Peyer's patch (tissue), 4 donors: ENCODE results near the gene CD81. TPM values are rescaled to one million over a fixed set of nuclear protein-coding genes. Genes with fewer than 3 reads are reported as not detected.

Source experiments
- DNase-seq, 3 donors: peaks; one replicate each; pipeline ENCODE4 v3.0.0-alpha.2; 2017 to 2019
- H3K27ac ChIP-seq, 4 donors: fragments of 200-600 bp; sonication (generic); one replicate each; pipeline ENCODE4 v1.5.1; 2016 to 2019
- H3K27me3 ChIP-seq, 2 donors: fragments of 200-600 bp; sonication (generic); one replicate each; pipeline ENCODE4 v1.5.1; 2019
- H3K36me3 ChIP-seq, 3 donors: fragments of 200-600 bp; sonication (generic); one replicate each; pipeline ENCODE4 v1.5.1; 2016 to 2019
- H3K4me1 ChIP-seq, 4 donors: fragments of 200-600 bp; sonication (generic); one replicate each; pipeline ENCODE4 v1.5.1; 2016 to 2019
- H3K4me3 ChIP-seq, 4 donors: fragments of 200-600 bp; sonication (generic); 1 replicate in 3 of 4; 2 replicates in 1 of 4; pipeline ENCODE4 v1.5.1; 2016 to 2019; ENCODE audit warnings: mild to moderate bottlenecking in 1 of 4
- H3K9me3 ChIP-seq, 4 donors: fragments of 200-600 bp; sonication (generic); one replicate each; pipeline ENCODE4 v1.5.1; 2016 to 2019; ENCODE audit warnings: mild to moderate bottlenecking in 1 of 4
- CTCF ChIP-seq, 6 experiments: fragments of 450-650 bp in 4 of 6; fragments of 200-600 bp in 2 of 6; sonication (generic) in 1 of 6; IDR thresholded peaks; one replicate each; pipeline ENCODE4 v1.5.1; 2017 to 2019; ENCODE audit warnings: antibody characterized with exemption in 6 of 6, mild to moderate bottlenecking in 3 of 6, moderate library complexity in 1 of 6
- POLR2A ChIP-seq, 2 donors: fragments of 450-650 bp; IDR thresholded peaks; one replicate each; pipeline ENCODE4 v1.5.1; 2017; ENCODE audit warnings: antibody characterized with exemption in 2 of 2, mild to moderate bottlenecking in 2 of 2, moderate library complexity in 2 of 2
- total RNA-seq, 4 donors: library from RNA; depleted of rRNA; stranded (reverse); fragments of >200 nt; gene quantifications; one replicate each; pipeline ENCODE4 v1.1.0, GENCODE V29; 2016

Gene CD81
- total RNA-seq, 4 donors from 2014 or later, result 49.2 to 124 (median 100) TPM

GRCh38 chr11:2412323-2412722, 35.2 kb downstream of the CD81 start:
- Histone ChIP-seq H3K27me3 (no peaks in the 10 kb centered on the region), H3K27ac (no peak overlapping the region), H3K9me3 (no peaks in the 10 kb centered on the region), H3K4me1 (no peaks in the 10 kb centered on the region), H3K36me3 (no peaks in the 10 kb centered on the region), H3K4me3 (no peak overlapping the region)
- no peak for DNase-seq
- TF ChIP-seq POLR2A (IDR thresholded peaks at IDR 0.05), result no peak
- TF ChIP-seq CTCF (IDR thresholded peaks at IDR 0.05), result no peak

DNA sequence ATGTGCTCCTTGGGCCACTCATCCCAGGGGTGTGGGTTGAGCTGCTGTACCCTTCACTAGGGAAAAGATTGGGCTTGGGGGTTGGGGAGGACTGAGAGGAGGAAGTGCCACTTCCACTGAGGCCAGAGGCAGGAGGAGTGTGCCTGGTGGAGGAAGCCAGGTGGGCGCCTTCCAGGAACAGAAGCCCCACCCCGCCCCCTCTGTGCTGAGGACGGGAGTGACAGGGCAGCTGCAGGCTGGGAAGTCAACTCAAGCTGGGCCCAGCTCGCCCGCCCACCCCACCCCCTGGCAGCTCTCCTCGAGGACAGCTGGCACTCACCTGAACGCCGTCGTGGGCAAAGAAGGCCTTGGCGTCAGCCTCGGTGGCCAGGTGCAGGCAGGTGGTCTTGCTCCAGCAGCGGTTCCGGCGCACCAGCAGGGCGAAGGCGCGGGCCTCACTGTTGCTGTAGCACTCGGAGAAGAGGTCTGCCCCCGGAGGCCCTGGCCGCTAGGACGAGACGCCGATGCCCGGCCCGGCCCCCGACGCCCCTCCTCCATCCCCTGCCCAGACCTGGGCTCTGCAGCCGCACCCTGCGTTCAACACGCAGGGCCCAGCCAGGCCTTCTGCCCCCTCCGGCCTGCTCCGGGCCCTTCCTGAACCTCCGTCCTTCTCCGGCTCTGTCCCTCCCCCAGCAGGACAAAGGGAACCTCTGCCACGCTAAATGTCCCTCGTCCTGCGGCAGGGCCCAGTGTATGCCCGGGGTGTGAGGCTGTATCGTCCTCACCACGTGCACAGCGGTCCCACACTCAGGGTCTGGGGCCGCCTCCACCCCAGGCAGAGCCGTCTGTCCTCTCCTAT, 36.9 kb downstream of the CD81 start:
- Histone ChIP-seq H3K4me3 (no peak overlapping the region), H3K27ac (no peak overlapping the region), H3K27me3 (no peaks in the 10 kb centered on the region), H3K36me3 (no peaks in the 10 kb centered on the region), H3K4me1 (no peaks in the 10 kb centered on the region), H3K9me3 (no peaks in the 10 kb centered on the region)
- no peak for DNase-seq
- TF ChIP-seq POLR2A (IDR thresholded peaks at IDR 0.05) (no peak), CTCF (IDR thresholded peaks at IDR 0.05) (no peak)

DNA sequence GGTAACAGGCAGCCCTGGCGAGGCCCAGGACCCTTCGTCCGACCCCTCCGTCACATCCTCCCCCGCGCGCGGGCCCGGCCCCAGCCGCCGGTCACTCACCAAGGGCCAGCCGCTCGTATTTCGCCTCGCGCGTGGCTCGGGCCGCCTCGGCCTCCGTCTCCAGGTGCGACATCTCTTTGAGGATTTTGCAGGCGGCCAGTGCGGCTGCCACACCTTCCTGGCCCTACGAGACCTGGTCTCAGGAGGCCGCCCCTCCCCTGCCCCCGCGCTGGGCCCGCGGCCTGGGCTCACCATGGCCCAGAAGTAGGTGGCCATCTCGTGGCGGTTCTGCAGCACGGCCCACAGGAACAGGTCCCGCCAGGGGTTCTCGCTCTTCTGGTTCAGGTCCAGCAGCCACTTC, 37.5 kb downstream of the CD81 start:
- H3K4me1 ChIP-seq, result no peaks in the 10 kb centered on the region
- H3K36me3 ChIP-seq, result no peaks in the 10 kb centered on the region
- H3K27ac ChIP-seq, result no peak overlapping the region
- H3K4me3 ChIP-seq, result no peak overlapping the region
- TF ChIP-seq POLR2A (IDR thresholded peaks at IDR 0.05) (no peak), CTCF (IDR thresholded peaks at IDR 0.05) (no peak)
- DNase-seq, result no peak
- no peaks in the 10 kb centered on the region for H3K9me3 ChIP-seq
- H3K27me3 ChIP-seq, result no peaks in the 10 kb centered on the region

DNA sequence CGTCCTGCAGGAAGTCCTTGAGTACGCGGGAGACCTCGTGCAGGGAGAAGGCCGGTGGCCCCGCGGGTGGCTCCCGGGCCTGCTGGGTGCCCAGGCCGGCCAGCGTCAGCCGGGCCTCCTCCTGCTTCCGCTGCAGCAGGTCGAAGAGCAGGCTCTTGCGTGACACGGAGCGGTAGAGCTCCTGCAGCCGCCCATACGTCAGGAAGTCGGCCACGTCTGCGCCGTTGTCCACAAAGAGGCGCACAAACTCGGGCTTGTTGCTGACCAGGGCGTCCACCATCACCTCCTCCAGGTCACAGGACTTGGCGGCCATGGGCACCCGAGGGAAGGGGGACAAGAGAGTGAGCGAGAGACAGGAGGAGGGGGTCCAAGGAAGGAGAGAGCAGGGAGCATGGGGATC, 38.1 kb downstream of the CD81 start:
- Histone ChIP-seq H3K9me3 (no peaks in the 10 kb centered on the region), H3K36me3 (no peaks in the 10 kb centered on the region), H3K27me3 (no peaks in the 10 kb centered on the region), H3K27ac (no peak overlapping the region), H3K4me3 (no peak overlapping the region), H3K4me1 (peaks cover 0 to 4% (median under 1%) of the 10 kb centered on the region in 4 donors)
- DNase-seq, result no peak
- TF ChIP-seq CTCF (IDR thresholded peaks at IDR 0.05) (no peak), POLR2A (IDR thresholded peaks at IDR 0.05) (no peak)

GRCh38 chr11:2415601-2416380, 38.7 kb downstream of the CD81 start:
- no peak overlapping the region for H3K4me3 ChIP-seq
- no peaks in the 10 kb centered on the region for H3K36me3 ChIP-seq
- no peaks in the 10 kb centered on the region for H3K9me3 ChIP-seq
- no peak overlapping the region for H3K27ac ChIP-seq
- no peaks in the 10 kb centered on the region for H3K27me3 ChIP-seq
- TF ChIP-seq CTCF (IDR thresholded peaks at IDR 0.05) (no peak), POLR2A (IDR thresholded peaks at IDR 0.05) (no peak)
- peaks cover 4 to 10% (median 6%) of the 10 kb centered on the region in 4 donors for H3K4me1 ChIP-seq
- DNase-seq, result no peak
